Activated CD4-positive, alpha-beta T cell treated with anti-CD3 and anti-CD28 coated beads, Interleukin-2, amount 50 U/mL, for 16 hours (primary cell): ENCODE data around the gene CABYR.

Experiments used
- DNase-seq: peaks from one replicate; pipeline ENCODE4 v3.0.0-alpha.2; 2020

The CABYR gene

GRCh38 chr18:24138789-24139616, at the start of gene CABYR:
Gene CABYR (plus strand): TSS chr18:24139062. CDS start chr18:24143115, 4,053 bp downstream.
- peak; percentile 53 for DNase-seq

GRCh38 chr18:24089076-24089475, 49.8 kb upstream of the CABYR start:
- DNase-seq: no peak

GRCh38 chr18:24089515-24090337, 49.1 kb upstream of the CABYR start:
- DNase-seq: no peak

- DNase-seq: no peak
Measured at GRCh38 chr18:24090876-24091275, 48.0 kb upstream of the CABYR start.

- DNase-seq: no peak
Measured at GRCh38 chr18:24094561-24094960, 44.3 kb upstream of the CABYR start.

GRCh38 chr18:24095976-24096375, 42.9 kb upstream of the CABYR start:
- no peak for DNase-seq

GRCh38 chr18:24103320-24104021, 35.4 kb upstream of the CABYR start:
- DNase-seq: no peak

- no peak for DNase-seq
Measured at GRCh38 chr18:24104486-24104885, 34.4 kb upstream of the CABYR start.

- no peak for DNase-seq
Measured at GRCh38 chr18:24108641-24109040, 30.2 kb upstream of the CABYR start.

GRCh38 chr18:24111936-24112335, 26.9 kb upstream of the CABYR start:
- no peak for DNase-seq

- no peak for DNase-seq
Measured at GRCh38 chr18:24112464-24112863, 26.4 kb upstream of the CABYR start.

- DNase-seq: no peak
Measured at GRCh38 chr18:24112874-24113615, 25.8 kb upstream of the CABYR start.

- peak; percentile 8 for DNase-seq
Measured at GRCh38 chr18:24114924-24115549, 23.8 kb upstream of the CABYR start.

- DNase-seq: no peak
Measured at GRCh38 chr18:24115628-24116027, 23.2 kb upstream of the CABYR start.

GRCh38 chr18:24118750-24119577, 19.9 kb upstream of the CABYR start:
- peak; percentile 79 for DNase-seq

GRCh38 chr18:24120676-24121075, 18.2 kb upstream of the CABYR start:
- DNase-seq: no peak

GRCh38 chr18:24121625-24122024, 17.2 kb upstream of the CABYR start:
- DNase-seq: no peak

- DNase-seq: no peak
Measured at GRCh38 chr18:24126155-24126961, 12.5 kb upstream of the CABYR start.

- no peak for DNase-seq
Measured at GRCh38 chr18:24127735-24128134, 11.1 kb upstream of the CABYR start.

- DNase-seq: no peak
Measured at GRCh38 chr18:24128700-24129099, 10.2 kb upstream of the CABYR start.
